H9 (cell line): ENCODE data around the gene CSDE1. TPM values are rescaled to one million over a fixed set of nuclear protein-coding genes. Genes with fewer than 3 reads are reported as not detected.

ENCODE experiments used
- DNase-seq: peaks from one replicate; pipeline ENCODE4 v3.0.0-alpha.2; 2017
- H2AFZ ChIP-seq: one replicate; pipeline ENCODE4 v1.6.1; 2013; ENCODE audit warnings: mild to moderate bottlenecking, low read length, control low read depth, moderate library complexity
- H2AK5ac ChIP-seq: 2 replicates; pipeline ENCODE4 v1.6.1; 2013; ENCODE audit warnings: low read length, control low read depth, mixed read lengths; ENCODE audit not compliant: insufficient read length
- H2BK120ac ChIP-seq: one replicate; pipeline ENCODE4 v1.6.1; 2013; ENCODE audit warnings: low read depth, mild to moderate bottlenecking, low read length, control low read depth, inconsistent platforms; ENCODE audit not compliant: poor library complexity, severe bottlenecking
- H2BK12ac ChIP-seq: 2 replicates; pipeline ENCODE4 v1.6.1; 2013; ENCODE audit warnings: low read length, control low read depth, mixed read lengths, low read depth; ENCODE audit not compliant: insufficient read length
- H2BK15ac ChIP-seq: 2 replicates; pipeline ENCODE4 v1.6.1; 2013; ENCODE audit warnings: low read depth, low read length, control low read depth
- H2BK20ac ChIP-seq: one replicate; pipeline ENCODE4 v1.6.1; 2013; ENCODE audit warnings: low read depth, mild to moderate bottlenecking, low read length, control low read depth, inconsistent platforms; ENCODE audit not compliant: poor library complexity, severe bottlenecking
- H2BK5ac ChIP-seq: 2 replicates; pipeline ENCODE4 v1.6.1; 2013; ENCODE audit warnings: low read length, control low read depth, mixed read lengths; ENCODE audit not compliant: insufficient read length
- H3K14ac ChIP-seq: 2 replicates; pipeline ENCODE4 v1.6.1; 2013; ENCODE audit warnings: low read length, control low read depth; ENCODE audit not compliant: insufficient read depth
- H3K18ac ChIP-seq: 2 replicates; pipeline ENCODE4 v1.6.1; 2013; ENCODE audit warnings: low read depth, mild to moderate bottlenecking, mixed read lengths, low read length, control low read depth; ENCODE audit not compliant: insufficient read length
- H3K23ac ChIP-seq: 2 replicates; pipeline ENCODE4 v1.6.1; 2013; ENCODE audit warnings: low read length, control low read depth, mixed read lengths, low read depth; ENCODE audit not compliant: insufficient read length
- H3K23me2 ChIP-seq: 2 replicates; pipeline ENCODE4 v1.6.1; 2013; ENCODE audit warnings: low read depth, mild to moderate bottlenecking, mixed read lengths, low read length, control low read depth; ENCODE audit not compliant: insufficient read length, poor library complexity, severe bottlenecking
- H3K27ac ChIP-seq: 2 replicates; pipeline ENCODE4 v1.5.1; 2013; ENCODE audit warnings: low read length, control low read depth, mixed read lengths, low read depth; ENCODE audit not compliant: insufficient read length
- H3K27me3 ChIP-seq: 2 replicates; pipeline ENCODE4 v1.6.1; 2013; ENCODE audit warnings: low read length, control low read depth, inconsistent platforms; ENCODE audit not compliant: insufficient read depth
- H3K4ac ChIP-seq: 2 replicates; pipeline ENCODE4 v1.6.1; 2013; ENCODE audit warnings: low read depth, mild to moderate bottlenecking, control low read depth, inconsistent platforms, low read length, moderate library complexity
- H3K4me1 ChIP-seq: 2 replicates; pipeline ENCODE4 v1.6.1; 2013; ENCODE audit warnings: low read length, control low read depth, inconsistent platforms; ENCODE audit not compliant: insufficient read depth
- H3K4me2 ChIP-seq: 2 replicates; pipeline ENCODE4 v1.6.1; 2013; ENCODE audit warnings: low read length, control low read depth, mixed read lengths; ENCODE audit not compliant: insufficient read length, insufficient read depth
- H3K56ac ChIP-seq: 2 replicates; pipeline ENCODE4 v1.6.1; 2013; ENCODE audit warnings: low read depth, mild to moderate bottlenecking, mixed read lengths, low read length, control low read depth; ENCODE audit not compliant: insufficient read length
- H3K79me1 ChIP-seq: 2 replicates; pipeline ENCODE4 v1.6.1; 2013; ENCODE audit warnings: low read depth, mild to moderate bottlenecking, moderate library complexity, low read length, control low read depth, inconsistent platforms; ENCODE audit not compliant: insufficient read depth, poor library complexity, severe bottlenecking
- H3K79me2 ChIP-seq: 2 replicates; pipeline ENCODE4 v1.6.1; 2013; ENCODE audit warnings: low read length, control low read depth, inconsistent platforms; ENCODE audit not compliant: insufficient read depth
- H3K9ac ChIP-seq: 2 replicates; pipeline ENCODE4 v1.6.1; 2013; ENCODE audit warnings: low read length, control low read depth, mixed read lengths; ENCODE audit not compliant: insufficient read length; ENCODE audit errors: extremely low read depth
- H3K9me3 ChIP-seq: one replicate; pipeline ENCODE4 v1.6.1; 2013; ENCODE audit warnings: low read depth, low read length, inconsistent platforms; ENCODE audit not compliant: control insufficient read depth
- H3T11ph ChIP-seq: one replicate; pipeline ENCODE4 v1.6.1; 2013; ENCODE audit warnings: mild to moderate bottlenecking, low read length, control low read depth, inconsistent platforms
- H4K20me1 ChIP-seq: one replicate; pipeline ENCODE4 v1.6.1; 2013; ENCODE audit not compliant: control insufficient read depth, insufficient read length, insufficient read depth
- H4K5ac ChIP-seq: 2 replicates; pipeline ENCODE4 v1.6.1; 2013; ENCODE audit warnings: low read depth, mild to moderate bottlenecking, mixed read lengths, low read length, control low read depth; ENCODE audit not compliant: insufficient read length
- H4K8ac ChIP-seq: replicated peaks from 2 replicates; pipeline ENCODE4 v1.6.1; 2013; ENCODE audit warnings: low read length, control low read depth, mixed read lengths, low read depth; ENCODE audit not compliant: insufficient read length
- H4K91ac ChIP-seq: 2 replicates; pipeline ENCODE4 v1.6.1; 2013; ENCODE audit warnings: low read depth, mild to moderate bottlenecking, moderate library complexity, mixed read lengths, low read length, control low read depth; ENCODE audit not compliant: insufficient read length
- H3K27ac Mint-ChIP-seq, 3 experiments: 2 replicates in 2 of 3; 3 replicates in 1 of 3; pipeline ENCODE4 v1.8.0; 2020 to 2021; ENCODE audit warnings: mixed read lengths in 3 of 3, mild to moderate bottlenecking in 1 of 3, moderate library complexity in 1 of 3
- H3K27me3 Mint-ChIP-seq: 2 replicates; pipeline ENCODE4 v1.8.0; 2021; ENCODE audit warnings: low read depth, mild to moderate bottlenecking, moderate library complexity, mixed read lengths
- H3K36me3 Mint-ChIP-seq, 3 experiments: 2 replicates in 2 of 3; 3 replicates in 1 of 3; pipeline ENCODE4 v1.8.0; 2020 to 2021; ENCODE audit warnings: low read depth in 3 of 3, mixed read lengths in 3 of 3; ENCODE audit not compliant: insufficient read depth in 1 of 3
- H3K4me1 Mint-ChIP-seq, 2 experiments: 2 replicates each; pipeline ENCODE4 v1.8.0; 2020; ENCODE audit warnings: mixed read lengths in 2 of 2
- H3K4me3 Mint-ChIP-seq, 2 experiments: 2 replicates in 1 of 2; 3 replicates in 1 of 2; pipeline ENCODE4 v1.8.0; 2020 to 2021; ENCODE audit warnings: mild to moderate bottlenecking in 2 of 2, mixed read lengths in 2 of 2, moderate library complexity in 1 of 2
- H3K9me3 Mint-ChIP-seq, 2 experiments: 2 replicates in 1 of 2; 3 replicates in 1 of 2; pipeline ENCODE4 v1.8.0; 2020; ENCODE audit warnings: mild to moderate bottlenecking in 2 of 2, mixed read lengths in 2 of 2, moderate library complexity in 1 of 2
- CTCF ChIP-seq: fragments of 200-600 bp; sonication (generic); conservative IDR thresholded peaks from 3 replicates; pipeline ENCODE4 v1.8.0; 2021; ENCODE audit warnings: antibody characterized with exemption, mild to moderate bottlenecking
- WGBS: extraction: QIAGEN DNeasy Blood & Tissue Kit; methylation state at CpG from one replicate; pipeline ENCODE4 v1.1.7; 2013; ENCODE audit warnings: missing lambda C conversion rate, low lambda C conversion rate, mixed read lengths; ENCODE audit not compliant: insufficient read length; ENCODE audit errors: extremely low coverage; 5-methylcytosine and 5-hydroxymethylcytosine counted together
- total RNA-seq: library from RNA; stranded (reverse); gene quantifications from 2 replicates; pipeline ENCODE4 v1.2.1, GENCODE V29; 2021

CSDE1 gene
- total RNA-seq, 1 experiment from 2014 or later, result 645 TPM

DNA sequence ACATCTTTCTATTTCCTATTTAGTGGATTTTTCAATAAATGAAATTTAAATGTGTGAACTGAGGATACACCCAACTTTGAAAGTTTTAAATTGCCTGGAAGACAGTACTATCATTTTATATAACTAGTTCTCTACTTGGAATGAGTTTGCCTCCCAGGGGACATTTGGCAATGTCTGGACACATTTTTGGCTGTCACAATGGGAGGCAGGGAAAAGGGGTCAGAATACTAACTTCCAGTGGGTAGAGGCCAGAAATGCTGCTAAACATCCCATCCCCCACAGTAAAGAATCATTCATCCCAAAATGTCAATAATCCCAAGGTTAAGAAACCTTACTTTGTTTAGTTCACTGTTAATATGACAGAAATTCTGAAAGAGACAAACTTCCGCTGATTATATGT, 28.0 kb downstream of the CSDE1 start:
- H3K9me3 Mint-ChIP-seq, result no peaks in the 10 kb centered on the region
- no peak overlapping the region for H4K8ac ChIP-seq
- H3K23me2 ChIP-seq, result no peaks in the 10 kb centered on the region
- no peak overlapping the region; a peak in 1 of 7 replicates for H3K27ac Mint-ChIP-seq
- H3K14ac ChIP-seq, result no peak overlapping the region
- H2BK20ac ChIP-seq, result no peak overlapping the region
- no peak overlapping the region for H2BK12ac ChIP-seq
- no peak for DNase-seq
- H4K91ac ChIP-seq, result no peak overlapping the region
- WGBS, result no CpG with 5 or more reads among the region's 1 CpG
- H3K27ac ChIP-seq, result no peak overlapping the region
- H3K4me1 ChIP-seq, result no peaks in the 10 kb centered on the region
- no peaks in the 10 kb centered on the region for H3K79me2 ChIP-seq
- H4K5ac ChIP-seq, result no peak overlapping the region
- no peaks in the 10 kb centered on the region for H3K27me3 ChIP-seq
- no peaks in the 10 kb centered on the region for H3K9me3 ChIP-seq
- no peaks in the 10 kb centered on the region for H3K4me1 Mint-ChIP-seq
- no peak overlapping the region for H3K23ac ChIP-seq
- no peak overlapping the region for H3K9ac ChIP-seq
- H3K4me3 Mint-ChIP-seq, result no peak overlapping the region
- H3K56ac ChIP-seq, result no peak overlapping the region
- H3T11ph ChIP-seq, result no peak overlapping the region
- H3K27me3 Mint-ChIP-seq, result no peaks in the 10 kb centered on the region
- H2AK5ac ChIP-seq, result no peak overlapping the region
- H3K4ac ChIP-seq, result no peak overlapping the region
- H4K20me1 ChIP-seq, result no peaks in the 10 kb centered on the region
- peaks cover 64 to 94% (median 88%) of the 10 kb centered on the region in 3 experiments for H3K36me3 Mint-ChIP-seq
- TF ChIP-seq CTCF, result no peak
- H3K4me2 ChIP-seq, result no peak overlapping the region
- H3K79me1 ChIP-seq, result no peaks in the 10 kb centered on the region
- no peak overlapping the region for H2BK120ac ChIP-seq
- no peak overlapping the region for H2BK15ac ChIP-seq
- no peak overlapping the region for H3K18ac ChIP-seq
- H2AFZ ChIP-seq, result no peak overlapping the region
- H2BK5ac ChIP-seq, result no peak overlapping the region
